A673 (cell line): ENCODE measurements around the gene PFN2.

Experiments used
- CTCF ChIP-seq: fragments of 300-800, 200-600 bp; sonication (generic); conservative IDR thresholded peaks from 2 replicates; pipeline ENCODE4 v1.5.1; 2017; ENCODE audit warnings: low read depth, mild to moderate bottlenecking, antibody characterized with exemption, low read length, moderate library complexity, mixed read lengths
- EZH2 ChIP-seq: fragments of 200-600 bp; sonication (generic); IDR thresholded peaks from 2 replicates; pipeline ENCODE4 v1.6.1; 2017; ENCODE audit warnings: borderline replicate concordance, low read depth, mild to moderate bottlenecking, mixed read lengths, antibody characterized with exemption, low read length; ENCODE audit not compliant: poor library complexity, severe bottlenecking

- TF ChIP-seq CTCF (no peak), EZH2 (no peak)
Measured at GRCh38 chr3:149942409-149942808, 28.3 kb downstream of the PFN2 start.
